Gastroesophageal sphincter (tissue), 3 donors: Measurements from ENCODE around the gene MICAL3.

Experiments used
- EP300 ChIP-seq: sonication (generic); formaldehyde crosslinking; IDR thresholded peaks from one replicate; pipeline ENCODE4 v1.6.1; 2017; ENCODE audit warnings: antibody characterized with exemption, mild to moderate bottlenecking
- POLR2A ChIP-seq, 2 donors: fragments of 450-650 bp; IDR thresholded peaks; one replicate each; pipeline ENCODE4 v1.6.1; 2017; ENCODE audit warnings: antibody characterized with exemption in 2 of 2, mild to moderate bottlenecking in 2 of 2, moderate library complexity in 1 of 2
- POLR2AphosphoS5 ChIP-seq: sonication (generic); formaldehyde crosslinking; IDR thresholded peaks from one replicate; pipeline ENCODE4 v1.6.1; 2017; ENCODE audit warnings: antibody characterized with exemption
- TF ChIP-seq, protein P1 (sequence below), 4 experiments: fragments of 200-600 bp in 2 of 4; fragments of 450-650 bp in 2 of 4; sonication (generic) in 1 of 4; IDR thresholded peaks; one replicate each; pipeline ENCODE4 v1.5.1; 2017 to 2019; ENCODE audit warnings: antibody characterized with exemption in 4 of 4, mild to moderate bottlenecking in 2 of 4, moderate library complexity in 2 of 4

DNA sequence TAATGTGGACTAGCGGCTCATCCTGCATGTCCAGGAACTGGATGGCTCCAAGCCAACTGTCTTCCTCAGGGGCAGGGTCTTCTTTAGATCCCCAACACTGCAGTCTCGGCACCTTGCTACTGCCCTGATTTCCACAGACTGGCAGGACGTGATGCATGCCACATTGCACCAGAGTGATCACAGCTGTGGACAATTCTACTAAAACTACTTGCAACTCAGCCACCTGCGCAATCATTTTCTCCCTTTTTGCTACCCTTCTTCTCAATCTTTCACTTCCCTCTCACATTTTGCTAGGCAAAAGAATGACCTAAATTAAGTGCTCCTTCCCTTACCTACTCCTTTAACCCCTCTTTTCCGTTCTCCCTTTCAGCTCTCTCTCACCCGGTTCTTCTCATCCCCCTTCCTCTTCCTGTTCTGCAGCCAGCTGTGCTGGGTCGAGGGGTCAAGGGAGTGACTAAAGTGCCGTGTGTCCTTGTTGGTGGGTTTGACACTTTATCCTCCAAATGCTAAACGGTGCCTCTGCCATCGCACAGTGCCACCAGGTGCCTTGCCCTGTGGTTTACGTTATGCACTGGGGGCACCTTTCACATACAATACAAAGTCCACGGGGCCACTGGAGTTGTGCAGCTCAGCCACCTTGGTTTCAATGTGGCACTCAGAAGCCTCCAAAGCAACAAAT lies 42.0 kb upstream of the MICAL3 start:
- TF ChIP-seq, protein P1, sequence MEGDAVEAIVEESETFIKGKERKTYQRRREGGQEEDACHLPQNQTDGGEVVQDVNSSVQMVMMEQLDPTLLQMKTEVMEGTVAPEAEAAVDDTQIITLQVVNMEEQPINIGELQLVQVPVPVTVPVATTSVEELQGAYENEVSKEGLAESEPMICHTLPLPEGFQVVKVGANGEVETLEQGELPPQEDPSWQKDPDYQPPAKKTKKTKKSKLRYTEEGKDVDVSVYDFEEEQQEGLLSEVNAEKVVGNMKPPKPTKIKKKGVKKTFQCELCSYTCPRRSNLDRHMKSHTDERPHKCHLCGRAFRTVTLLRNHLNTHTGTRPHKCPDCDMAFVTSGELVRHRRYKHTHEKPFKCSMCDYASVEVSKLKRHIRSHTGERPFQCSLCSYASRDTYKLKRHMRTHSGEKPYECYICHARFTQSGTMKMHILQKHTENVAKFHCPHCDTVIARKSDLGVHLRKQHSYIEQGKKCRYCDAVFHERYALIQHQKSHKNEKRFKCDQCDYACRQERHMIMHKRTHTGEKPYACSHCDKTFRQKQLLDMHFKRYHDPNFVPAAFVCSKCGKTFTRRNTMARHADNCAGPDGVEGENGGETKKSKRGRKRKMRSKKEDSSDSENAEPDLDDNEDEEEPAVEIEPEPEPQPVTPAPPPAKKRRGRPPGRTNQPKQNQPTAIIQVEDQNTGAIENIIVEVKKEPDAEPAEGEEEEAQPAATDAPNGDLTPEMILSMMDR (IDR thresholded peaks at IDR 0.05) = no peak
- no peak for TF ChIP-seq POLR2A (IDR thresholded peaks at IDR 0.05)
- no peak for TF ChIP-seq POLR2AphosphoS5
- no peak for TF ChIP-seq EP300
